ENCODE measurements around the gene CLEC4G. TPM values are rescaled to one million over a fixed set of nuclear protein-coding genes. Genes with fewer than 3 reads are reported as not detected.

CLEC4G gene
- total and polyA plus RNA-seq, 7 donors = 0.08 to 0.69 (median 0.38) TPM; not detected in 2

- H3K27me3 ChIP-seq (ENCODE audit: insufficient read depth in 3 of 3, low read length in 2 of 3) = peaks cover 0 to 62% (median 19%) of the 10 kb centered on the region in 3 donors
- no peaks in the 10 kb centered on the region for H3K4me1 ChIP-seq
- H3K4me3 ChIP-seq = no peak overlapping the region
- WGBS, 3 donors = 53 to 69% (median 68%) methylated on average over 5 of the region's 5 CpGs
- H3K36me3 ChIP-seq (ENCODE audit: insufficient read depth in 1 of 2, low read depth in 1 of 2) = no peaks in the 10 kb centered on the region
- no peak for DNase-seq
- no peak overlapping the region for H3K27ac ChIP-seq
- intact Hi-C loops (cut with DNase I) = no loop called here
- no peak for TF ChIP-seq CTCF (IDR thresholded peaks at IDR 0.05)
- ATAC-seq = no peak
- H3K9me3 ChIP-seq = no peaks in the 10 kb centered on the region
Observed at GRCh38 chr19:7731615-7732014, 295 bp downstream of the CLEC4G start.

GRCh38 chr19:7731218-7731595, 703 bp downstream of the CLEC4G start:
- WGBS, 3 donors = 51 to 54% (median 53%) methylated on average over 39 of the region's 39 CpGs
- TF ChIP-seq CTCF (IDR thresholded peaks at IDR 0.05) = no peak
- Histone ChIP-seq H3K9me3 (no peaks in the 10 kb centered on the region), H3K27ac (no peak overlapping the region), H3K4me3 (no peak overlapping the region), H3K4me1 (no peaks in the 10 kb centered on the region), H3K27me3 (ENCODE audit: insufficient read depth in 3 of 3, low read length in 2 of 3) (peaks cover 0 to 66% (median 19%) of the 10 kb centered on the region in 3 donors), H3K36me3 (ENCODE audit: insufficient read depth in 1 of 2, low read depth in 1 of 2) (no peaks in the 10 kb centered on the region)
- intact Hi-C loops (cut with DNase I) = no loop called here
- DNase-seq (no peak), ATAC-seq (no peak)

GRCh38 chr19:7730286-7731217, 1.4 kb downstream of the CLEC4G start:
- ATAC-seq (no peak), DNase-seq (no peak)
- WGBS, 3 donors = 4 to 5% (median 4%) methylated on average over 26 to 78 of the region's 78 CpGs
- intact Hi-C loops (cut with DNase I) = no loop called here
- H3K27me3 ChIP-seq (ENCODE audit: insufficient read depth in 3 of 3, low read length in 2 of 3) = peaks cover 0 to 65% (median 19%) of the 10 kb centered on the region in 3 donors
- TF ChIP-seq CTCF (IDR thresholded peaks at IDR 0.05) = no peak
- no peaks in the 10 kb centered on the region for H3K9me3 ChIP-seq
- no peak overlapping the region for H3K27ac ChIP-seq
- no peaks in the 10 kb centered on the region for H3K4me1 ChIP-seq
- no peak overlapping the region for H3K4me3 ChIP-seq
- H3K36me3 ChIP-seq (ENCODE audit: insufficient read depth in 1 of 2, low read depth in 1 of 2) = no peaks in the 10 kb centered on the region

GRCh38 chr19:7729831-7730285, 2.1 kb downstream of the CLEC4G start:
- Histone ChIP-seq H3K4me1 (no peaks in the 10 kb centered on the region), H3K9me3 (no peaks in the 10 kb centered on the region), H3K27ac (no peak overlapping the region), H3K36me3 (ENCODE audit: insufficient read depth in 1 of 2, low read depth in 1 of 2) (no peaks in the 10 kb centered on the region), H3K27me3 (ENCODE audit: insufficient read depth in 3 of 3, low read length in 2 of 3) (peaks cover 0 to 58% (median 19%) of the 10 kb centered on the region in 3 donors), H3K4me3 (no peak overlapping the region)
- DNase-seq (no peak), ATAC-seq (no peak)
- WGBS, 3 donors = 4 to 6% (median 6%) methylated on average over 33 to 34 of the region's 34 CpGs
- no peak for TF ChIP-seq CTCF (IDR thresholded peaks at IDR 0.05)
- intact Hi-C loops (cut with DNase I) = no loop called here
